ENCODE data around the gene ORC6. TPM values are rescaled to one million over a fixed set of nuclear protein-coding genes. Genes with fewer than 3 reads are reported as not detected.

ORC6 gene
- total and polyA plus RNA-seq, 12 donors: 0.56 to 2.7 (median 2.1) TPM

DNA sequence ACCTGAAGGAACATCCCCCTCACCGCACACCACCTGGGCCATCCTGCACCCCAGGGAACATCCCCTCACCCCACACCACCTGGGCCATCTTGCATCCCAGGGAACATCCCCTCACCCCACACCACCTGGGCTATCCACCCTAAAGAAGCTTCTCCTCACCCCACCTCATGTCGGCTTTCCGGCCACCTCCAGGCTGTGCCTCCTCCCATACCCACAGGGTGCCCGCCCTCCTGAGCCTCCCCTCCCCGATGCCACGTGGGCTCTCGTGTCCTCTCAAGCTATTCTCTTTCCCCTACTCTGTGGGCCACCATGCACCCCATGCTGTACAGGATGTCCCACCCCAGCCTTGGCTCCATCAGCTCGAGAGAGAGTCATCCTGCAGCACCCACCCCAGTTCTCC lies 40.7 kb downstream of the ORC6 start:
- Histone ChIP-seq H3K27ac (peak overlapping the region in 7 of 10 donors; percentile 40 to 80 (median 69)), H3K4me3 (no peak overlapping the region), H3K9me3 (peaks cover 0 to 4% (median 0%) of the 10 kb centered on the region in 11 donors), H3K4me1 (peaks cover 0 to 51% (median 26%) of the 10 kb centered on the region in 9 donors), H3K27me3 (no peaks in the 10 kb centered on the region), H3K36me3 (peaks cover 0 to 44% (median 0%) of the 10 kb centered on the region in 9 donors)
- 81 to 83% methylated on average over 8 of the region's 8 CpGs for WGBS, 2 donors
- ATAC-seq (peak in 1 of 8 donors; percentile 6), DNase-seq (no peak)
- intact Hi-C loops (cut with DNase I): no loop called here
- TF ChIP-seq, protein P1, sequence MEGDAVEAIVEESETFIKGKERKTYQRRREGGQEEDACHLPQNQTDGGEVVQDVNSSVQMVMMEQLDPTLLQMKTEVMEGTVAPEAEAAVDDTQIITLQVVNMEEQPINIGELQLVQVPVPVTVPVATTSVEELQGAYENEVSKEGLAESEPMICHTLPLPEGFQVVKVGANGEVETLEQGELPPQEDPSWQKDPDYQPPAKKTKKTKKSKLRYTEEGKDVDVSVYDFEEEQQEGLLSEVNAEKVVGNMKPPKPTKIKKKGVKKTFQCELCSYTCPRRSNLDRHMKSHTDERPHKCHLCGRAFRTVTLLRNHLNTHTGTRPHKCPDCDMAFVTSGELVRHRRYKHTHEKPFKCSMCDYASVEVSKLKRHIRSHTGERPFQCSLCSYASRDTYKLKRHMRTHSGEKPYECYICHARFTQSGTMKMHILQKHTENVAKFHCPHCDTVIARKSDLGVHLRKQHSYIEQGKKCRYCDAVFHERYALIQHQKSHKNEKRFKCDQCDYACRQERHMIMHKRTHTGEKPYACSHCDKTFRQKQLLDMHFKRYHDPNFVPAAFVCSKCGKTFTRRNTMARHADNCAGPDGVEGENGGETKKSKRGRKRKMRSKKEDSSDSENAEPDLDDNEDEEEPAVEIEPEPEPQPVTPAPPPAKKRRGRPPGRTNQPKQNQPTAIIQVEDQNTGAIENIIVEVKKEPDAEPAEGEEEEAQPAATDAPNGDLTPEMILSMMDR (IDR thresholded peaks at IDR 0.05): no peak

DNA sequence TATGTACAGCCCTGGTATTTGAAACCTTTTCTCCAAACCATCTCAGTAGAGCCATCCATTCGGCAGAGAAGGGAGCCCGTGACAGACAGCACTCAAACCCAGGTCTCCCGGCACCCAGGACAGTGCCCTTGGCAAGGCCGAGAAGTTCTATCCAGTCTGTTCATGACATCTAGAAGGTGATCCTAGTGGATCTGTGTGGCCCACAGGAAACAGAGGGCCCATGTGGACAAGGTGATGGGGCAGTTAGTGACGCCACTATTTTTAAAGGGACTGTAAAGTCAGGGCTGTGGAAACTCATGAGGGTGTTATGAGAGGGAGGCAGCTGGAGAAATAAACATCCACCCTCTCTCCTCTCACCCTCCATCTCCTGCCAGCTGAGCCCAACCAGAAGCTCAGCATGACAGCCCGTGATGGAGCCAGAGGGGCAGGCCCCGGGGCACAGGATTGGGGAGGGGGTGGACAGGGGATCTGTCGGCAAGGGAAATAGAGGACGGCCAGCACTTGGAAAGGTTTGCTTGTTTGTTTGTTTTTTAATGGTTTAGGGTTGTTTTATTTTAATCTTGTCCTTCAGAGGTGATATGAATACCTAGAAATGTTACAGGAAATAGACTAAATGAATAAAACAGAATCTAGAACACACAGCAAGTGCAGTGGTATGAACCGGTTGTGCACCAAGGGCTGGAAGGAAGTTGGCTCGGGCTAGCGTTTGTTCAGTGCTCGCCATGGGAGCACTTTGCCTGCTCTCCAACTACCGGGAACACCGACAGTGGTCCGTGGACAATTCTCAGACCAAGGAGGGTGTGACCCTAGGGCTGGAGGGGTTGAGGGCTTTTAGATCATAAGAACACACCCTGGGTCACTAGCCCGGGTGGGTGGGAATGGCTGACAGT lies 41.6 kb downstream of the ORC6 start:
- 43 to 51% methylated on average over 17 of the region's 17 CpGs for WGBS, 2 donors
- peak in 1 of 2 donors; percentile 40 for DNase-seq
- peaks cover 0 to 51% (median 26%) of the 10 kb centered on the region in 9 donors for H3K4me1 ChIP-seq
- ATAC-seq: peak; percentile 47 to 81 (median 66)
- peaks cover 0 to 39% (median 0%) of the 10 kb centered on the region in 9 donors for H3K36me3 ChIP-seq
- H3K9me3 ChIP-seq: no peaks in the 10 kb centered on the region
- peak overlapping the region in 1 of 10 donors; percentile 9 for H3K4me3 ChIP-seq
- H3K27me3 ChIP-seq: no peaks in the 10 kb centered on the region
- intact Hi-C loops (cut with DNase I): no loop called here
- TF ChIP-seq, protein P1 (IDR thresholded peaks at IDR 0.05): no peak
- peak overlapping the region; percentile 26 to 80 (median 64) for H3K27ac ChIP-seq

- intact Hi-C loops (cut with DNase I): no loop called here
- H3K4me1 ChIP-seq: peaks cover 4 to 54% (median 30%) of the 10 kb centered on the region in 9 donors
- H3K27ac ChIP-seq: peak overlapping the region in 9 of 10 donors; percentile 25 to 80 (median 65)
- no peak overlapping the region for H3K4me3 ChIP-seq
- H3K9me3 ChIP-seq: no peaks in the 10 kb centered on the region
- H3K27me3 ChIP-seq: no peaks in the 10 kb centered on the region
- DNase-seq (peak; percentile 41 to 54), ATAC-seq (peak in 7 of 8 donors; percentile 7 to 72 (median 63))
- 52 to 60% methylated on average over 23 of the region's 23 CpGs for WGBS, 2 donors
- TF ChIP-seq, protein P1 (IDR thresholded peaks at IDR 0.05): no peak
- peaks cover 0 to 33% (median 0%) of the 10 kb centered on the region in 9 donors for H3K36me3 ChIP-seq
Observed at GRCh38 chr16:46731691-46732555, 42.5 kb downstream of the ORC6 start.

- intact Hi-C loops (cut with DNase I): no loop called here
- peaks cover 0 to 30% (median 0%) of the 10 kb centered on the region in 9 donors for H3K36me3 ChIP-seq
- TF ChIP-seq, protein P1 (IDR thresholded peaks at IDR 0.05): no peak
- H3K9me3 ChIP-seq: no peaks in the 10 kb centered on the region
- WGBS, 2 donors: 69 to 76% methylated on average over 4 of the region's 4 CpGs
- no peaks in the 10 kb centered on the region for H3K27me3 ChIP-seq
- no peak overlapping the region for H3K4me3 ChIP-seq
- no peak for DNase-seq
- H3K27ac ChIP-seq: peak overlapping the region in 8 of 10 donors; percentile 25 to 80 (median 67)
- H3K4me1 ChIP-seq: peaks cover 9 to 60% (median 33%) of the 10 kb centered on the region in 9 donors
- ATAC-seq: peak in 1 of 8 donors; percentile 3
Observed at GRCh38 chr16:46732561-46732960, 43.1 kb downstream of the ORC6 start.
